HepG2 (cell line): ENCODE results near the gene RPGR. TPM values are rescaled to one million over a fixed set of nuclear protein-coding genes. Genes with fewer than 3 reads are reported as not detected.

Experiments
- EEA1 ChIP-seq: sonication (generic); formaldehyde crosslinking; IDR thresholded peaks from 2 replicates; pipeline ENCODE4 v1.5.1; 2020; ENCODE audit warnings: mild to moderate bottlenecking, missing genetic modification reagents, borderline replicate concordance
- FOSL1 ChIP-seq: sonication (generic); formaldehyde crosslinking; IDR thresholded peaks from 2 replicates; pipeline ENCODE4 v1.9.0; 2021; ENCODE audit warnings: missing genetic modification reagents, borderline replicate concordance
- MXD1 ChIP-seq: sonication (generic); formaldehyde crosslinking; IDR thresholded peaks from 2 replicates; pipeline ENCODE4 v1.4.0; 2020; ENCODE audit warnings: mild to moderate bottlenecking, missing genetic modification reagents
- RFXANK ChIP-seq: IDR thresholded peaks from 2 replicates; pipeline ENCODE4 v1.6.1; 2016
- SMAD3 ChIP-seq: sonication (generic); formaldehyde crosslinking; IDR thresholded peaks from 2 replicates; pipeline ENCODE4 v1.4.0; 2020; ENCODE audit warnings: missing genetic modification reagents
- TBX3 ChIP-seq: fragments of 450-650 bp; IDR thresholded peaks from 2 replicates; pipeline ENCODE4 v1.6.1; 2017; ENCODE audit warnings: antibody characterized with exemption, mild to moderate bottlenecking, inconsistent platforms, borderline replicate concordance
- ZBTB40 ChIP-seq, 2 experiments: fragments of 450-650 bp in 1 of 2; sonication (generic) in 1 of 2; formaldehyde crosslinking in 1 of 2; IDR thresholded peaks; 2 replicates each; pipeline versions ENCODE4 v1.6.1 to v1.8.0; 2016 to 2022; ENCODE audit warnings: antibody characterized with exemption in 1 of 2, mild to moderate bottlenecking in 1 of 2, missing genetic modification reagents in 1 of 2
- ZNF253 ChIP-seq: sonication (generic); formaldehyde crosslinking; IDR thresholded peaks from 2 replicates; pipeline ENCODE4 v1.8.0; 2022; ENCODE audit warnings: mild to moderate bottlenecking, missing genetic modification reagents, borderline replicate concordance
- ZSCAN29 ChIP-seq: sonication (generic); formaldehyde crosslinking; conservative IDR thresholded peaks from 2 replicates; pipeline ENCODE4 v1.4.0; 2020; ENCODE audit warnings: mild to moderate bottlenecking, missing genetic modification reagents
- polyA plus RNA-seq, 8 experiments: library from polyadenylated mRNA; depleted of rRNA in 3 of 8; stranded (reverse) in 7 of 8; unstranded in 1 of 8; fragments of >200 nt; fragmentation: Illumina TruSeq in 4 of 8; extraction: Trizol in 4 of 8; gene quantifications; 2 replicates each; pipeline versions ENCODE4 v1.2.1 to v1.2.3, GENCODE V29; 2011 to 2016; ENCODE audit warnings: low read depth in 4 of 8, missing spikeins in 1 of 8, mixed read lengths in 1 of 8; ENCODE audit not compliant: insufficient read depth in 1 of 8
- total RNA-seq, 5 experiments: library from RNA; depleted of rRNA; stranded (reverse); fragments of >200 nt; fragmentation: Illumina TruSeq; extraction: Trizol; gene quantifications; 2 replicates each; pipeline ENCODE4 v1.2.3, GENCODE V29; 2016; ENCODE audit warnings: low read depth in 1 of 5

The RPGR gene
- total and polyA plus RNA-seq, 2 of the 13 experiments (the other 11 are each of a cell fraction or from before 2014, with no cell fraction given) = 2.1 to 12.1 TPM

- TF ChIP-seq ZBTB40 (IDR thresholded peaks at IDR 0.05) (no peak), ZBTB40 (CRISPR knock-in tag; IDR thresholded peaks at IDR 0.05) (no peak), ZSCAN29 (no peak), ZNF253 (CRISPR knock-in tag) (no peak), SMAD3 (CRISPR knock-in tag) (no peak), RFXANK (no peak), TBX3 (no peak), MXD1 (CRISPR knock-in tag) (no peak), FOSL1 (CRISPR knock-in tag) (no peak), EEA1 (CRISPR knock-in tag) (no peak)
Observed at GRCh38 chrX:38249965-38250364, 77.3 kb downstream of the RPGR start (continued).
